GM23248 (cell line): Measurements from ENCODE around the gene GALNT10. TPM values are rescaled to one million over a fixed set of nuclear protein-coding genes. Genes with fewer than 3 reads are reported as not detected.

Source experiments
- DNase-seq: peaks from one replicate; pipeline ENCODE4 v3.0.0-alpha.2; 2015
- H2AFZ ChIP-seq: fragments of 200-600 bp; sonication (generic); 2 replicates; pipeline ENCODE4 v1.6.1; 2016; ENCODE audit warnings: antibody characterized with exemption
- H3F3A ChIP-seq: fragments of 200-600 bp; sonication (generic); 2 replicates; pipeline ENCODE4 v1.6.1; 2016; ENCODE audit warnings: mild to moderate bottlenecking, antibody characterized with exemption, mixed run types; ENCODE audit not compliant: insufficient read depth
- H3K27ac ChIP-seq: fragments of 200-600 bp; sonication (generic); 2 replicates; pipeline ENCODE4 v1.5.1; 2016; ENCODE audit warnings: mild to moderate bottlenecking
- H3K27me3 ChIP-seq: fragments of 200-600 bp; sonication (generic); replicated peaks from 2 replicates; pipeline ENCODE4 v1.6.1; 2016; ENCODE audit warnings: mild to moderate bottlenecking; ENCODE audit not compliant: insufficient read depth
- H3K36me3 ChIP-seq: fragments of 200-600 bp; sonication (generic); 2 replicates; pipeline ENCODE4 v1.6.1; 2016; ENCODE audit warnings: low read depth, mild to moderate bottlenecking
- H3K4me1 ChIP-seq: fragments of 200-600 bp; sonication (generic); 2 replicates; pipeline ENCODE4 v1.6.1; 2016; ENCODE audit warnings: mild to moderate bottlenecking; ENCODE audit not compliant: insufficient read depth
- H3K4me2 ChIP-seq: fragments of 200-600 bp; sonication (generic); one replicate; pipeline ENCODE4 v1.6.1; 2016; ENCODE audit warnings: mild to moderate bottlenecking; ENCODE audit not compliant: unreplicated experiment
- H3K4me3 ChIP-seq: fragments of 200-600 bp; sonication (generic); 2 replicates; pipeline ENCODE4 v1.5.1; 2016; ENCODE audit warnings: mild to moderate bottlenecking
- H3K79me2 ChIP-seq: fragments of 200-600 bp; sonication (generic); 2 replicates; pipeline ENCODE4 v1.6.1; 2016; ENCODE audit warnings: mild to moderate bottlenecking; ENCODE audit not compliant: insufficient read depth
- H3K9ac ChIP-seq: fragments of 200-600 bp; sonication (generic); 2 replicates; pipeline ENCODE4 v1.6.1; 2016; ENCODE audit warnings: mild to moderate bottlenecking
- H3K9me2 ChIP-seq: fragments of 200-600 bp; sonication (generic); 2 replicates; pipeline ENCODE4 v1.6.1; 2016; ENCODE audit warnings: mixed run types, mild to moderate bottlenecking, moderate library complexity; ENCODE audit not compliant: insufficient read depth
- H3K9me3 ChIP-seq: fragments of 200-600 bp; sonication (generic); one replicate; pipeline ENCODE4 v1.6.1; 2017; ENCODE audit warnings: low read depth
- H4K20me1 ChIP-seq: fragments of 200-600 bp; sonication (generic); 2 replicates; pipeline ENCODE4 v1.6.0; 2016; ENCODE audit not compliant: insufficient read depth
- EZH2 ChIP-seq: fragments of 200-600 bp; sonication (generic); IDR thresholded peaks from 2 replicates; pipeline ENCODE4 v1.6.1; 2018; ENCODE audit warnings: antibody characterized with exemption, mild to moderate bottlenecking; ENCODE audit not compliant: insufficient read depth, poor library complexity, severe bottlenecking
- EZH2phosphoT487 ChIP-seq: fragments of 200-600 bp; sonication (generic); IDR thresholded peaks from 2 replicates; pipeline ENCODE4 v1.6.1; 2018; ENCODE audit warnings: antibody characterized with exemption, moderate library complexity, mild to moderate bottlenecking, low read depth; ENCODE audit not compliant: insufficient read depth
- WGBS, 2 experiments: methylation state at CpG; one replicate each; pipeline ENCODE4 v1.1.6; 2015 to 2017; ENCODE audit warnings: low lambda C conversion rate in 2 of 2, low coverage in 1 of 2; ENCODE audit errors: missing lambda C conversion rate in 2 of 2; 5-methylcytosine and 5-hydroxymethylcytosine counted together
- in situ Hi-C: fragments of 300-500 bp; cut with MboI; formaldehyde crosslinking; loops from 2 replicates; pipeline ENCODE4 v1.15.0; 2020
- polyA plus RNA-seq: library from polyadenylated mRNA; unstranded; fragments of >200 nt; fragmentation: Nextera tagmentation; extraction: Ambion mirVana; gene quantifications from 2 replicates; pipeline ENCODE4 v1.2.1, GENCODE V29; 2016
- total RNA-seq: library from RNA; depleted of rRNA; stranded (reverse); fragments of >200 nt; shearing (Covaris generic); gene quantifications from 2 replicates; pipeline ENCODE4 v1.2.3, GENCODE V29; 2014

Gene GALNT10
- total and polyA plus RNA-seq, 2 experiments from 2014 or later, result 23.3 to 67.9 TPM

DNA sequence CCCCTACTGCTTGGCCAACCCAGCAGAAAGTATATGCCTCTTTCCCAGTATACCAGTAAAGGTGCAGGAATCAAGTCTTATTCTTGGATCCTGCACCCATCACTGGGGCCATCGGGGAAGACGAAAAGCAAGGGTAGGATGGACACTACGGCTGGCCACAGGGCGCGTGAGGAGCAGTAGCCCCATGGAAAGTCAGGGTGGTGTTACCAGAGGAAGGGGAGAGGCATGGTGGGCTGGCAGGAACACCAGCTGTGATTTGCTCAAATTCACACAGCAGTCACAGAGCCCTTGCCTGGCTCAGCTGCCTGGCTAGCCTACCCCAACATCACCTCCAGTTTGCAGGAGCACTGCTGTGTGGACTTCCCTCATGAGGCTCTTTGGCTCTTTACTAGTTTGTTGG, 220.8 kb downstream of the GALNT10 start:
- H2AFZ ChIP-seq, result no peak overlapping the region
- no peaks in the 10 kb centered on the region for H3F3A ChIP-seq
- TF ChIP-seq EZH2 (no peak), EZH2phosphoT487 (no peak)
- no peaks in the 10 kb centered on the region for H4K20me1 ChIP-seq
- DNase-seq, result no peak
- no peaks in the 10 kb centered on the region for H3K27me3 ChIP-seq
- peaks cover 22% of the 10 kb centered on the region; the same call in 1 of the 2 replicates for H3K36me3 ChIP-seq
- no peaks in the 10 kb centered on the region for H3K9me2 ChIP-seq
- in situ Hi-C loops, result loop anchor here (10.0 to 25.0 kb wide), 2 partner anchors 224 to 347 kb away; partner anchors contain the start of gene GALNT10
- H3K4me1 ChIP-seq, result no peaks in the 10 kb centered on the region
- H3K9me3 ChIP-seq, result no peaks in the 10 kb centered on the region
- H3K79me2 ChIP-seq, result no peaks in the 10 kb centered on the region
- H3K4me2 ChIP-seq, result no peak overlapping the region
- no peak overlapping the region for H3K27ac ChIP-seq
- H3K9ac ChIP-seq, result no peak overlapping the region
- WGBS, 2 experiments, result 99% methylated on average over 5 of the region's 5 CpGs
- no peak overlapping the region for H3K4me3 ChIP-seq

DNA sequence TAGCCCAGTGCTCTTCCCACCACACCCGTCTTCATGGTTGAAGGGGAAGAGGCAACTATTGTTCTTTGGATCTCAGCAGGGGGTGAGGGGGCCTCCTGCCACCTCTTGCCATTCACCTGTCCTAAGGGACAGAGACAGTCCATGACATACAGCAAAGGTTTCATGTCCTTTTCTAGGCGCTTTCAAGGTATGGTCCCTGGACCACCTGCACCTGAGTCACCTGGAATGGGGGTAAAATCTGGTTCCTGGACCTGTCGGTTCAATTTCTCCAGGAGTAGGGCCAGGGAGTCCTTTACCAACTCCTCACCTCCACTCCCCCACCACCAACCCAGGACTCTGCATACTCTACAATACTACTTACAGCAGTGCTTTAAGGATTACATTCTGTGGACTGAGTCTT, 221.8 kb downstream of the GALNT10 start:
- no peaks in the 10 kb centered on the region for H3K79me2 ChIP-seq
- H3K27me3 ChIP-seq, result no peaks in the 10 kb centered on the region
- no peak overlapping the region for H3K4me3 ChIP-seq
- no peaks in the 10 kb centered on the region for H4K20me1 ChIP-seq
- no peaks in the 10 kb centered on the region for H3K9me2 ChIP-seq
- 93 to 100% methylated on average over 3 of the region's 3 CpGs for WGBS, 2 experiments
- DNase-seq, result no peak
- no peak overlapping the region for H3K9ac ChIP-seq
- H3K27ac ChIP-seq, result no peak overlapping the region
- TF ChIP-seq EZH2phosphoT487 (no peak), EZH2 (no peak)
- in situ Hi-C loops, result loop anchor here (10.0 to 25.0 kb wide), 2 partner anchors 225 to 348 kb away; partner anchors contain the start of gene GALNT10
- H3K36me3 ChIP-seq, result peaks cover 22% of the 10 kb centered on the region; the same call in 1 of the 2 replicates
- H3K4me2 ChIP-seq, result no peak overlapping the region
- no peaks in the 10 kb centered on the region for H3K4me1 ChIP-seq
- no peak overlapping the region for H2AFZ ChIP-seq
- no peaks in the 10 kb centered on the region for H3F3A ChIP-seq
- no peaks in the 10 kb centered on the region for H3K9me3 ChIP-seq

- H3K4me1 ChIP-seq, result no peaks in the 10 kb centered on the region
- no peak overlapping the region for H2AFZ ChIP-seq
- no peaks in the 10 kb centered on the region for H4K20me1 ChIP-seq
- H3K79me2 ChIP-seq, result no peaks in the 10 kb centered on the region
- WGBS, 2 experiments, result 82 to 92% methylated on average over 9 of the region's 9 CpGs
- no peak overlapping the region for H3K27ac ChIP-seq
- no peaks in the 10 kb centered on the region for H3K9me2 ChIP-seq
- H3K4me2 ChIP-seq, result no peak overlapping the region
- no peaks in the 10 kb centered on the region for H3K27me3 ChIP-seq
- H3F3A ChIP-seq, result no peaks in the 10 kb centered on the region; the same call in 1 of the 2 replicates
- H3K36me3 ChIP-seq, result peaks cover 22% of the 10 kb centered on the region; the same call in 1 of the 2 replicates
- no peaks in the 10 kb centered on the region for H3K9me3 ChIP-seq
- no peak for TF ChIP-seq EZH2
- TF ChIP-seq EZH2phosphoT487, result no peak
- no peak overlapping the region for H3K4me3 ChIP-seq
- H3K9ac ChIP-seq, result no peak overlapping the region
- in situ Hi-C loops, result loop anchor here (10.0 to 25.0 kb wide), 2 partner anchors 226 to 348 kb away; partner anchors contain the start of gene GALNT10
- no peak for DNase-seq
Observed at GRCh38 chr5:154412925-154413324, 222.4 kb downstream of the GALNT10 start.

- Histone ChIP-seq H3K27me3 (no peaks in the 10 kb centered on the region), H3F3A (no peaks in the 10 kb centered on the region; the same call in 1 of the 2 replicates), H2AFZ (no peak overlapping the region), H4K20me1 (no peaks in the 10 kb centered on the region), H3K27ac (no peak overlapping the region), H3K4me3 (no peak overlapping the region), H3K4me1 (no peaks in the 10 kb centered on the region), H3K36me3 (peaks cover 21% of the 10 kb centered on the region; the same call in 1 of the 2 replicates), H3K4me2 (no peak overlapping the region), H3K79me2 (no peaks in the 10 kb centered on the region), H3K9me2 (no peaks in the 10 kb centered on the region), H3K9me3 (no peaks in the 10 kb centered on the region), H3K9ac (no peak overlapping the region)
- DNase-seq, result no peak
- WGBS, 2 experiments, result 85 to 90% methylated on average over 6 of the region's 6 CpGs
- TF ChIP-seq EZH2phosphoT487 (no peak), EZH2 (no peak)
- in situ Hi-C loops, result loop anchor here (10.0 to 25.0 kb wide), 2 partner anchors 228 to 350 kb away; partner anchors contain the start of gene GALNT10
Observed at GRCh38 chr5:154415114-154415513, 224.6 kb downstream of the GALNT10 start.
